MCF 10A (cell line): ENCODE data around the gene TXLNB. TPM values are rescaled to one million over a fixed set of nuclear protein-coding genes. Genes with fewer than 3 reads are reported as not detected.

ENCODE experiments used
- BruUV-seq: library from RNA; stranded (reverse); fragments of 400-500 nt; replicated peaks from 2 replicates; lab custom pipeline; 2021; lab: Mats Ljungman, UMichigan
- CTCF ChIA-PET: fragments of 300-600 bp; sonication (Branson Sonifier 250); formaldehyde crosslinking; extraction: SDS; loops from one replicate; lab custom pipeline; 2021; ENCODE audit warnings: antibody characterized with exemption, inconsistent platforms; lab: Yijun Ruan, JAX
- POLR2A ChIA-PET: fragments of 300-600, 350-650 bp; sonication (Branson Sonifier 250); formaldehyde crosslinking; extraction: SDS; loops from one replicate; lab custom pipeline; 2020; ENCODE audit warnings: antibody characterized with exemption, inconsistent platforms; lab: Yijun Ruan, JAX
- DNase-seq: peaks from one replicate; pipeline ENCODE4 v3.0.0-alpha.2; 2018; ENCODE audit not compliant: unreplicated experiment
- H3K27ac Mint-ChIP-seq: one replicate; pipeline ENCODE4 v1.8.0; 2022; ENCODE audit warnings: mild to moderate bottlenecking, low read depth, mixed read lengths; ENCODE audit not compliant: unreplicated experiment
- H3K27me3 Mint-ChIP-seq: one replicate; pipeline ENCODE4 v1.8.0; 2022; ENCODE audit warnings: mixed read lengths; ENCODE audit not compliant: insufficient read depth, unreplicated experiment
- H3K36me3 Mint-ChIP-seq: one replicate; pipeline ENCODE4 v1.8.0; 2022; ENCODE audit warnings: mild to moderate bottlenecking, moderate library complexity, mixed read lengths; ENCODE audit not compliant: insufficient read depth, unreplicated experiment
- H3K4me1 Mint-ChIP-seq: one replicate; pipeline ENCODE4 v1.8.0; 2022; ENCODE audit warnings: mixed read lengths; ENCODE audit not compliant: insufficient read depth, unreplicated experiment
- H3K4me3 Mint-ChIP-seq: one replicate; pipeline ENCODE4 v1.8.0; 2022; ENCODE audit warnings: mild to moderate bottlenecking, moderate library complexity, mixed read lengths; ENCODE audit not compliant: unreplicated experiment
- H3K9me3 Mint-ChIP-seq: one replicate; pipeline ENCODE4 v1.8.0; 2022; ENCODE audit warnings: mixed read lengths; ENCODE audit not compliant: unreplicated experiment
- intact Hi-C: fragments of 100-400 bp; cut with micrococcal nuclease; formaldehyde crosslinking; loops from 2 replicates; pipeline ENCODE4 v1.14.1; 2022
- total RNA-seq: library from RNA; stranded (reverse); gene quantifications from 2 replicates; pipeline ENCODE4 v1.2.3, GENCODE V29; 2022
- TF ChIP-seq, protein P1 (sequence below): fragments of 200-600 bp; IDR thresholded peaks from one replicate; pipeline ENCODE4 v1.8.0; 2022; ENCODE audit warnings: antibody characterized with exemption, mild to moderate bottlenecking; ENCODE audit not compliant: unreplicated experiment

The TXLNB gene
- total RNA-seq, 1 experiment from 2014 or later, result not detected

DNA sequence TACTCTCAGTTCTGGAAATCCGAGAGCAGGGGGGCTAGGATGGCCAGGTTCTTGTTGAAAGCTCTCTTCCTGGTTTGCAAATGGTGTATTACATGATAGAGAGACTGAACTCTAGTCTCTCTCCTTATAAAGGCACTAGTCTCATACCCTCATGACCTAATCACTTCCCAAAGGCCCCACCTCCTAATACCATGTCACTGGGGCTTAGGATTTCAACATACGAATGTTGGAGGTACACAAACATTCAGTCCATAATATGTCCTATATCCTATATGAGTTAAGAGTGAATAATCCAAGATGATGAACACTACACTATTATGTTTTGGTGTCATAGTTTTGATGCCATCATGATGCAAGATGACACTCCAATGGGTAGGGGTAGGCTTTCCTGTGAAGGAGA, 20.0 kb upstream of the TXLNB start:
- CTCF ChIA-PET, result interaction anchor here (1.4 to 1.9 kb wide), 2 partner anchors 58 to 86 kb away, joined by 3 to 5 read pairs; no protein-coding TSS in a partner anchor
- H3K27ac Mint-ChIP-seq, result no peak overlapping the region

DNA sequence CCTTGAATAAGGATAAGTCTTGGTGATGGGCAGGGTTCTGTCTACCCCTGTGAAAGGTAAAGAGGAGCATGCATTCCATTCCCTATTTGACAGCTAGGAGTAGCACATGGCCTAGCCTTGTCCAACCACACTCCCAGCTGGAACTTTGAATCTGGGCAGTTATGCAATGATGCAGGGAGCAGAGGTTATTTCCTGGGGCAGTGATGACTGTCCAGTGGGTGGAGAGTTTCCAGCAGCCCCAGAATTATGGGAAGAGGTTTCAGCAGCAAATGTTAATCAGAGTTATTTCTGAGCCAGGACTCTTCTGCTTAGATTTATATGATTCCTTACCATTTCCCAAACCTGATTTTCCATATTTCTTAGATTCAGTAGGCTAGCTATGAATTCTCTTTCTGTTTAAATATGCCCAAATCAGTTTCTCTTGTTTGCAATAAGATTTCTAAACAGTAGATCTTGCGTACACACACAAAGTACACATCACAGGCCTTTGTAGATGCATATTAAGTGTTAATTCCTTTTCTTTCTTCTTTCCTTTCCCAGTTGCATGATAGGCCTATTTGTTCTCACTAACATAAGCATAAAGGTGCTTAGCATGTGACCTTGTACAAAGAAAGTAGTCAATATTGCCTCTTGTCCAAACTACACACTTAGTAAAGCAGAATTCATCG, 17.3 kb upstream of the TXLNB start:
- no peak overlapping the region for H3K4me3 Mint-ChIP-seq
- CTCF ChIA-PET, result no interaction called here

More for the DNA sequence above, 20.0 kb upstream of the TXLNB start:
- no peaks in the 10 kb centered on the region for H3K36me3 Mint-ChIP-seq
- no peak overlapping the region for H3K4me3 Mint-ChIP-seq
- no TSS peak for BruUV-seq
- TF ChIP-seq, protein P1, sequence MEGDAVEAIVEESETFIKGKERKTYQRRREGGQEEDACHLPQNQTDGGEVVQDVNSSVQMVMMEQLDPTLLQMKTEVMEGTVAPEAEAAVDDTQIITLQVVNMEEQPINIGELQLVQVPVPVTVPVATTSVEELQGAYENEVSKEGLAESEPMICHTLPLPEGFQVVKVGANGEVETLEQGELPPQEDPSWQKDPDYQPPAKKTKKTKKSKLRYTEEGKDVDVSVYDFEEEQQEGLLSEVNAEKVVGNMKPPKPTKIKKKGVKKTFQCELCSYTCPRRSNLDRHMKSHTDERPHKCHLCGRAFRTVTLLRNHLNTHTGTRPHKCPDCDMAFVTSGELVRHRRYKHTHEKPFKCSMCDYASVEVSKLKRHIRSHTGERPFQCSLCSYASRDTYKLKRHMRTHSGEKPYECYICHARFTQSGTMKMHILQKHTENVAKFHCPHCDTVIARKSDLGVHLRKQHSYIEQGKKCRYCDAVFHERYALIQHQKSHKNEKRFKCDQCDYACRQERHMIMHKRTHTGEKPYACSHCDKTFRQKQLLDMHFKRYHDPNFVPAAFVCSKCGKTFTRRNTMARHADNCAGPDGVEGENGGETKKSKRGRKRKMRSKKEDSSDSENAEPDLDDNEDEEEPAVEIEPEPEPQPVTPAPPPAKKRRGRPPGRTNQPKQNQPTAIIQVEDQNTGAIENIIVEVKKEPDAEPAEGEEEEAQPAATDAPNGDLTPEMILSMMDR, result no peak
- no peaks in the 10 kb centered on the region for H3K27me3 Mint-ChIP-seq
- POLR2A ChIA-PET, result no interaction called here
- H3K4me1 Mint-ChIP-seq, result peaks cover 10% of the 10 kb centered on the region
- DNase-seq, result no peak
- no peaks in the 10 kb centered on the region for H3K9me3 Mint-ChIP-seq
- intact Hi-C loops, result no loop called here

DNA sequence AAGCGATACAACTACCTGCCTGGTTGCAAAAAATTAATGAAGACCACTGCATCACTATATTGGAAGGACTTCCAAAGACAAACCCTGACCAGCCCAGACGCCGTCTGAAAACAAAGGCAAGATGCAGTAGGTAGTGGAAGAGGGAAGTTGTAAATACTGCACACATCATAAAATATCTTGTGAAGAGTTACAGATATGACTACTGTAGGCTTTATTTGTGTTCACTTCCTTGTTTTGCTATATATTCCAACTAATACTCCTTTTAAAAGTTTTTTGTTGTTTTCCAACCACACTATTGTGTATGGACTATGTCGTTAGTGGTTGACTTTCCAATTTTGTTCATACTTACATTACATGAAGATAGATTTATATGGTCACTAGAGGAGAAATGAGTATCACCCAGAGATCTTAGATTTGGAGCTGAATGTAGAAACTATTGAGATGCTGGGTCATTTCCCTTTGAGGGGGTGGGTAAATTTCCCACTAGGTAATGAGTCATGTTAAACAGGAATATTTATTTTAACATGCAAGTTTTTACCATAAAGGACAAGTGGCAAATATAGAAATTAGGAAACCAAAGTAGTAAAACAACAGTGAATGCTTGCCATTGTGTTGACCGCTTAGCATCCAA, 16.6 kb upstream of the TXLNB start:
- no peaks in the 10 kb centered on the region for H3K36me3 Mint-ChIP-seq
- H3K9me3 Mint-ChIP-seq, result no peaks in the 10 kb centered on the region
- ChIA-PET CTCF (no interaction called here), POLR2A (no interaction called here)
- H3K4me1 Mint-ChIP-seq, result peaks cover 10% of the 10 kb centered on the region
- no peak overlapping the region for H3K4me3 Mint-ChIP-seq
- intact Hi-C loops, result no loop called here
- H3K27me3 Mint-ChIP-seq, result no peaks in the 10 kb centered on the region
- no TSS peak for BruUV-seq
- H3K27ac Mint-ChIP-seq, result no peak overlapping the region
- DNase-seq, result no peak
- TF ChIP-seq, protein P1, result no peak

More for the DNA sequence above, 17.3 kb upstream of the TXLNB start:
- no peak overlapping the region for H3K27ac Mint-ChIP-seq
- no peaks in the 10 kb centered on the region for H3K9me3 Mint-ChIP-seq
- TF ChIP-seq, protein P1, result no peak
- no peaks in the 10 kb centered on the region for H3K36me3 Mint-ChIP-seq
- no TSS peak for BruUV-seq
- intact Hi-C loops, result no loop called here
- peaks cover 10% of the 10 kb centered on the region for H3K4me1 Mint-ChIP-seq
- H3K27me3 Mint-ChIP-seq, result no peaks in the 10 kb centered on the region
- POLR2A ChIA-PET, result no interaction called here
- peak; percentile 59 for DNase-seq

DNA sequence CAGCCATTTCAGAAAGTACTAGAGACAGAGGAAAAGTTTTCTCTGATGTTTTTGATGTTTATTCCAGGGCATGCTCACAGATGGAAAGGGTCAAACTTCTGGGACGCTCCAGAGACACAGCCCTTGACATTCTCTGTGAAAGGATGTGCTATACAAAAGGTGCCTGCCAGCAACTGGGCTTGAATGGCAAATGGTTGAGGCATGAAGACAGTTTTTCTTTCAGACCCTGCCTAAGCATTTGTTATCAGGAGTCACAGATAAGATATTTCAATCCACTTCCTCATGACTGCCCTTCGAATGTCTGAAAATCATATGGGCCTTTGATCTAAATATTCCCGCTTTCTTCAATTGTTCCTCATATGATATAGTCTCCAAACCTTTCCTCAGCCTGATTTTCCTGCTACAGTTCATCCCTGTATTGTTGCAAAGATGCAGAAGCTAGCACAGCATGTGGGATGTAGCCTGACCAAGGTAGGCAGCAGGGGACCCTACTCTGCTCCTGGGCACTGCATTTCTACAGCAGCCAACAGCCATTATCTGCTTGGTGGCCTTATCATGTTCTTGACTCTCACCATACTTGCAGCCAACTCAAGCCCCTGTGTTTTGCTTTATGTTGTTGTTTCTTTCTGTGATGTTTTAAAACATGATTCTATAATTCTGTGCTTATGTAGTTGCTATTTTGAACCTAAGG, 14.6 kb upstream of the TXLNB start:
- CTCF ChIA-PET, result no interaction called here
- Mint-ChIP-seq H3K27ac (no peak overlapping the region), H3K4me1 (peaks cover 10% of the 10 kb centered on the region), H3K4me3 (no peak overlapping the region), H3K27me3 (no peaks in the 10 kb centered on the region), H3K9me3 (no peaks in the 10 kb centered on the region), H3K36me3 (no peaks in the 10 kb centered on the region)
- no peak for DNase-seq
- TF ChIP-seq, protein P1, result no peak
- POLR2A ChIA-PET, result interaction anchor here (0.9 kb wide), 1 partner anchor 37 kb away, joined by 4 read pairs; no protein-coding TSS in a partner anchor
- no TSS peak for BruUV-seq
- intact Hi-C loops, result no loop called here
